Endothelial cell of umbilical vein (primary cell): Measurements from ENCODE around the gene LPCAT3. TPM values are rescaled to one million over a fixed set of nuclear protein-coding genes. Genes with fewer than 3 reads are reported as not detected.
"Not testable (repeated sequence)": the region's sequence is repeated elsewhere in the genome, so short reads cannot be mapped to it uniquely, and the experiment has no call there.

ENCODE experiments used
- BruUV-seq: library from RNA; stranded (reverse); fragments of 400-500 nt; replicated peaks from 2 replicates; lab custom pipeline; 2021; lab: Mats Ljungman, UMichigan
- CTCF ChIA-PET: fragments of 300-600, 350-600 bp; sonication (Branson Sonifier 250); formaldehyde crosslinking; loops from one replicate; lab custom pipeline; 2021; ENCODE audit warnings: antibody characterized with exemption, inconsistent platforms; lab: Charles Lee
- POLR2A ChIA-PET: fragments of 300-600, 350-600 bp; sonication (Branson Sonifier 250); formaldehyde crosslinking; loops from one replicate; lab custom pipeline; 2021; ENCODE audit warnings: antibody characterized with exemption, inconsistent platforms; lab: Charles Lee
- DNase-seq: peaks from one replicate; pipeline ENCODE4 v3.0.0-alpha.2; 2011; ENCODE audit warnings: low read depth, low spot score
- FAIRE-seq: peaks from 2 replicates; lab custom pipeline; 2011; peaks lifted over from hg19 to GRCh38; lab: Jason Lieb, UNC
- H2AFZ ChIP-seq: 2 replicates; pipeline ENCODE4 v1.6.0; 2012; ENCODE audit warnings: low read depth, low read length, control low read depth, inconsistent platforms
- H3K27ac ChIP-seq: 2 replicates; pipeline ENCODE4 v1.5.1; 2011; ENCODE audit warnings: low read depth, mild to moderate bottlenecking, control low read depth, low read length, moderate library complexity; ENCODE audit not compliant: insufficient read depth
- H3K27me3 ChIP-seq, 2 experiments: 2 replicates each; pipeline versions ENCODE4 v1.6.0 to v1.6.1; 2011; ENCODE audit warnings: low read length in 2 of 2, mixed read lengths in 1 of 2; ENCODE audit not compliant: control insufficient read depth in 2 of 2, insufficient read depth in 2 of 2
- H3K36me3 ChIP-seq, 2 experiments: 2 replicates in 1 of 2; 3 replicates in 1 of 2; pipeline ENCODE4 v1.5.1; 2011; ENCODE audit warnings: low read length in 2 of 2, mild to moderate bottlenecking in 1 of 2, moderate library complexity in 1 of 2; ENCODE audit not compliant: control insufficient read depth in 2 of 2, insufficient read depth in 2 of 2; ENCODE audit errors: extremely low read depth in 1 of 2
- H3K4me1 ChIP-seq: 3 replicates; pipeline ENCODE4 v1.5.1; 2011; ENCODE audit warnings: mild to moderate bottlenecking, low read length; ENCODE audit not compliant: control insufficient read depth, insufficient read depth; ENCODE audit errors: extremely low read depth
- H3K4me2 ChIP-seq: 2 replicates; pipeline ENCODE4 v1.6.1; 2011; ENCODE audit warnings: low read length, control low read depth, mixed read lengths; ENCODE audit not compliant: insufficient read depth
- H3K4me3 ChIP-seq, 3 experiments: fragments of 200-600 bp in 1 of 3; sonication (generic), shearing (Covaris generic) in 1 of 3; replicated peaks in 1 of 3; 2 replicates each; pipeline ENCODE4 v1.5.1; 2011 to 2016; ENCODE audit warnings: control low read depth in 3 of 3, low read length in 3 of 3, mild to moderate bottlenecking in 2 of 3, inconsistent platforms in 1 of 3, low read depth in 1 of 3, moderate library complexity in 1 of 3; ENCODE audit not compliant: insufficient read depth in 1 of 3
- H3K79me2 ChIP-seq: 2 replicates; pipeline ENCODE4 v1.6.0; 2012; ENCODE audit warnings: low read length, inconsistent platforms; ENCODE audit not compliant: control insufficient read depth, insufficient read depth
- H3K9ac ChIP-seq: replicated peaks from 2 replicates; pipeline ENCODE3; 2011; ENCODE audit warnings: low read length, control low read depth; ENCODE audit not compliant: insufficient read depth; ENCODE audit errors: extremely low read depth
- H3K9me1 ChIP-seq: replicated peaks from 3 replicates; pipeline ENCODE4 v1.6.0; 2011; ENCODE audit warnings: mild to moderate bottlenecking, low read length; ENCODE audit not compliant: control insufficient read depth, insufficient read depth; ENCODE audit errors: extremely low read depth
- H3K9me3 ChIP-seq: replicated peaks from 2 replicates; pipeline ENCODE4 v1.5.1; 2012; ENCODE audit warnings: low read length, inconsistent platforms; ENCODE audit not compliant: control insufficient read depth, insufficient read depth
- H4K20me1 ChIP-seq: replicated peaks from 2 replicates; pipeline ENCODE3; 2011; ENCODE audit warnings: mild to moderate bottlenecking, low read length; ENCODE audit not compliant: control insufficient read depth, insufficient read depth; ENCODE audit errors: extremely low read depth
- EZH2 ChIP-seq: IDR thresholded peaks from 2 replicates; pipeline ENCODE4 v1.6.1; 2012; ENCODE audit warnings: borderline replicate concordance, low read depth, mild to moderate bottlenecking, moderate library complexity, low read length, inconsistent platforms; ENCODE audit not compliant: severe bottlenecking
- FOS ChIP-seq: IDR thresholded peaks from 2 replicates; pipeline ENCODE4 v1.6.1; 2011; ENCODE audit warnings: mild to moderate bottlenecking, low read length, moderate library complexity, borderline replicate concordance; ENCODE audit not compliant: insufficient read depth
- GATA2 ChIP-seq: IDR thresholded peaks from 2 replicates; pipeline ENCODE4 v1.7.0; 2011; ENCODE audit warnings: low read depth, mild to moderate bottlenecking, moderate library complexity, mixed read lengths, low read length; ENCODE audit not compliant: insufficient read length, insufficient read depth
- JUN ChIP-seq: IDR thresholded peaks from 2 replicates; pipeline ENCODE4 v1.6.1; 2011; ENCODE audit warnings: borderline replicate concordance, low read depth; ENCODE audit not compliant: insufficient read length, insufficient read depth
- MYC ChIP-seq: IDR thresholded peaks from one replicate; pipeline ENCODE4 v1.6.1; 2011; ENCODE audit warnings: mild to moderate bottlenecking, low read depth, low read length
- POLR2A ChIP-seq: IDR thresholded peaks from 2 replicates; pipeline ENCODE4 v1.6.1; 2012; ENCODE audit warnings: low read depth, mild to moderate bottlenecking, control low read depth, low read length
- POLR2AphosphoS5 ChIP-seq: IDR thresholded peaks from 2 replicates; pipeline ENCODE4 v1.6.1; 2012; ENCODE audit warnings: low read depth, mild to moderate bottlenecking, control low read depth, low read length, moderate library complexity; ENCODE audit not compliant: insufficient read depth
- dilution Hi-C: fragments of 300-500 bp; cut with MboI; formaldehyde crosslinking; loops from one replicate; pipeline ENCODE4 v1.15.0; 2019; ENCODE audit warnings: low sequenced_read_pairs; ENCODE audit not compliant: extremely low pct_ligation_motif_present
- intact Hi-C: fragments of 100-400 bp; cut with micrococcal nuclease; formaldehyde crosslinking; loops from one replicate; pipeline ENCODE4 v1.10.0; 2022
- polyA plus RNA-seq, 4 experiments: library from polyadenylated mRNA; depleted of rRNA in 3 of 4; stranded (reverse) in 3 of 4; unstranded in 1 of 4; fragments of >200 nt; gene quantifications; 2 replicates each; pipeline versions ENCODE4 v1.2.1 to v1.2.3, GENCODE V29; 2011 to 2012; ENCODE audit warnings: missing spikeins in 1 of 4
- total RNA-seq: library from RNA; stranded (reverse); gene quantifications from 2 replicates; pipeline ENCODE4 v1.2.3, GENCODE V29; 2021
- TF ChIP-seq, protein P1 (sequence below): IDR thresholded peaks from 2 replicates; pipeline ENCODE4 v1.6.1; 2011; ENCODE audit not compliant: insufficient read depth, insufficient read length
- TF ChIP-seq, protein P2 (sequence below), 2 donors: IDR thresholded peaks; 1 replicate in 1 of 2; 2 replicates in 1 of 2; pipeline ENCODE4 v1.5.1; 2011; ENCODE audit warnings: low read length in 2 of 2, mild to moderate bottlenecking in 2 of 2, moderate library complexity in 2 of 2, control low read depth in 1 of 2, inconsistent platforms in 1 of 2, low read depth in 1 of 2; ENCODE audit not compliant: insufficient read depth in 1 of 2; ENCODE audit errors: extremely low read depth in 1 of 2

The LPCAT3 gene
- total and polyA plus RNA-seq, 2 donors (not counting 3 experiments of a cell fraction or from before 2014, with no cell fraction given), result 29.5 to 36.0 TPM

DNA sequence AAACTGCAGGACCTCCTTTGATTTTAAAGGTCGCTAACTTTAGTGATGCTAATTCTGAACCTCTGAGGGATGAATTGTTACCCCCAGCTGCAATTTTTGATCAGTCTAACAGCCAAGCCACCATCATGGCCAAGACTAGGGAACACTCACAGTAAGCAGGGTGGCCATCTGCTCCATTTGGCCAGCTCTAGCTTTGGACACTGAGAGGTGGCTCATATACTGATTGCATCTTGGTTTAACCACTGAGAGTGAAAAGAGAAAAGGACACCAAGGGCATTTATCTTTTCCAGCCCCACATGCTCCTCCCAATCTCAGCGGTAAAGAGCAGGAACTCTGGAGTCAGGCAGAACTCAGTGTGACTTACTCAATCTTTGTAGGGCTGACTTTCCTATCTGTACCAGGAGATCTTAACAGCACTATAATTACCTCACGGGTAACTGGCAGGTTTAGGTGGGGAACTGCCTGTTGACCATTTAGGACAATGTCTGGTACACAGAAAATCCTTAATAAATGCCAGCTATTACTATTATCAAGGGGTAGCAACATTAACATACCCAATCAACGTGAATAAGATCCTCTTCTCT, 6.2 kb downstream of the LPCAT3 start:
- CTCF ChIA-PET, result interaction anchor here (1.2 kb wide), 1 partner anchor 7 kb away, joined by 3 read pairs; no protein-coding TSS in a partner anchor
- FAIRE-seq, result no peak

DNA sequence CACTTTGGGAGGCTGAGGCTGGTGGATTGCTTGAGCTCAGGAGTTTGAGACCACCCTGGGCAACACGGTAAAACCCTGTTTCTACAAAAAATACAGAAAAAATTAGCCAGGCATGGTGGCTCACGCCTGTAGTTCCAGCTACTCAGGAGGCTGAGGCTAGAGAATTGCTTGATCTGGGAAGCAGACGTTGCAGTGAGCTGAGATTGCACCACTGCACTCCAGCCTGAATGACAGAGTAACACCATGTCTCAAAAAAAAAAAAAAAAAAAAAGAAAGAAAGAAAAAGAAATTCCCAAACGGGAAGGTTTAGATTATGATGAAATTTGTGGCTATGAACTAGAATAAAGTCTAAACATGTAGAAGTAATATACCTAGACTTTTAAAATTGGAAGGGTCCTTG, 6.9 kb downstream of the LPCAT3 start:
- H3K79me2 ChIP-seq, H4K20me1 ChIP-seq, H2AFZ ChIP-seq, DNase-seq, BruUV-seq, H3K4me3 ChIP-seq, H3K9ac ChIP-seq, H3K27ac ChIP-seq, H3K36me3 ChIP-seq, intact Hi-C loops, dilution Hi-C loops, H3K9me1 ChIP-seq, H3K27me3 ChIP-seq, H3K4me1 ChIP-seq, H3K4me2 ChIP-seq, H3K9me3 ChIP-seq, FAIRE-seq: not testable (repeated sequence)
- ChIA-PET POLR2A (interaction anchor here (0.6 kb wide), 1 partner anchor 161 kb away, joined by 3 read pairs; no protein-coding TSS in a partner anchor), CTCF (interaction anchor here (1.2 kb wide), 1 partner anchor 8 kb away, joined by 3 read pairs; no protein-coding TSS in a partner anchor)

More for the DNA sequence above, 6.2 kb downstream of the LPCAT3 start:
- Histone ChIP-seq H3K9me3 (no peaks in the 10 kb centered on the region), H4K20me1 (no peaks in the 10 kb centered on the region), H3K27ac (no peak overlapping the region), H3K27me3 (no peaks in the 10 kb centered on the region), H3K9ac (no peak overlapping the region), H3K4me3 (no peak overlapping the region), H3K4me1 (peaks cover 4% of the 10 kb centered on the region), H3K4me2 (no peak overlapping the region), H2AFZ (no peak overlapping the region), H3K79me2 (no peaks in the 10 kb centered on the region), H3K36me3 (peaks cover 0 to 2% of the 10 kb centered on the region in 2 experiments), H3K9me1 (no peaks in the 10 kb centered on the region)
- dilution Hi-C loops (no loop called here), intact Hi-C loops (no loop called here)
- POLR2A ChIA-PET, result no interaction called here
- no peak for DNase-seq
- TF ChIP-seq EZH2, result no peak
- no peak for TF ChIP-seq MYC
- TF ChIP-seq, protein P1, sequence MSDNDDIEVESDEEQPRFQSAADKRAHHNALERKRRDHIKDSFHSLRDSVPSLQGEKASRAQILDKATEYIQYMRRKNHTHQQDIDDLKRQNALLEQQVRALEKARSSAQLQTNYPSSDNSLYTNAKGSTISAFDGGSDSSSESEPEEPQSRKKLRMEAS, result no peak
- TF ChIP-seq POLR2AphosphoS5, result no peak
- no peak for TF ChIP-seq GATA2
- no peak for TF ChIP-seq POLR2A
- no peak for TF ChIP-seq JUN
- no peak for TF ChIP-seq FOS
- TF ChIP-seq, protein P2, sequence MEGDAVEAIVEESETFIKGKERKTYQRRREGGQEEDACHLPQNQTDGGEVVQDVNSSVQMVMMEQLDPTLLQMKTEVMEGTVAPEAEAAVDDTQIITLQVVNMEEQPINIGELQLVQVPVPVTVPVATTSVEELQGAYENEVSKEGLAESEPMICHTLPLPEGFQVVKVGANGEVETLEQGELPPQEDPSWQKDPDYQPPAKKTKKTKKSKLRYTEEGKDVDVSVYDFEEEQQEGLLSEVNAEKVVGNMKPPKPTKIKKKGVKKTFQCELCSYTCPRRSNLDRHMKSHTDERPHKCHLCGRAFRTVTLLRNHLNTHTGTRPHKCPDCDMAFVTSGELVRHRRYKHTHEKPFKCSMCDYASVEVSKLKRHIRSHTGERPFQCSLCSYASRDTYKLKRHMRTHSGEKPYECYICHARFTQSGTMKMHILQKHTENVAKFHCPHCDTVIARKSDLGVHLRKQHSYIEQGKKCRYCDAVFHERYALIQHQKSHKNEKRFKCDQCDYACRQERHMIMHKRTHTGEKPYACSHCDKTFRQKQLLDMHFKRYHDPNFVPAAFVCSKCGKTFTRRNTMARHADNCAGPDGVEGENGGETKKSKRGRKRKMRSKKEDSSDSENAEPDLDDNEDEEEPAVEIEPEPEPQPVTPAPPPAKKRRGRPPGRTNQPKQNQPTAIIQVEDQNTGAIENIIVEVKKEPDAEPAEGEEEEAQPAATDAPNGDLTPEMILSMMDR (IDR thresholded peaks at IDR 0.05; ENCODE audit: extremely low read depth in 1 of 2, insufficient read depth in 1 of 2, low read depth in 1 of 2, low read length in 2 of 2), result no peak
- no TSS peak for BruUV-seq
